RCC 7860 (cell line): ENCODE results near the gene TNFSF9.
"Not testable (repeated sequence)": the region's sequence is repeated elsewhere in the genome, so short reads cannot be mapped to it uniquely, and the experiment has no call there.

ENCODE experiments used
- DNase-seq: peaks from one replicate; pipeline ENCODE4 v3.0.0-alpha.2; 2015; ENCODE audit warnings: low spot score
- FAIRE-seq: peaks from 2 replicates; lab custom pipeline; 2012; peaks lifted over from hg19 to GRCh38; lab: Jason Lieb, UNC

The TNFSF9 gene

DNA sequence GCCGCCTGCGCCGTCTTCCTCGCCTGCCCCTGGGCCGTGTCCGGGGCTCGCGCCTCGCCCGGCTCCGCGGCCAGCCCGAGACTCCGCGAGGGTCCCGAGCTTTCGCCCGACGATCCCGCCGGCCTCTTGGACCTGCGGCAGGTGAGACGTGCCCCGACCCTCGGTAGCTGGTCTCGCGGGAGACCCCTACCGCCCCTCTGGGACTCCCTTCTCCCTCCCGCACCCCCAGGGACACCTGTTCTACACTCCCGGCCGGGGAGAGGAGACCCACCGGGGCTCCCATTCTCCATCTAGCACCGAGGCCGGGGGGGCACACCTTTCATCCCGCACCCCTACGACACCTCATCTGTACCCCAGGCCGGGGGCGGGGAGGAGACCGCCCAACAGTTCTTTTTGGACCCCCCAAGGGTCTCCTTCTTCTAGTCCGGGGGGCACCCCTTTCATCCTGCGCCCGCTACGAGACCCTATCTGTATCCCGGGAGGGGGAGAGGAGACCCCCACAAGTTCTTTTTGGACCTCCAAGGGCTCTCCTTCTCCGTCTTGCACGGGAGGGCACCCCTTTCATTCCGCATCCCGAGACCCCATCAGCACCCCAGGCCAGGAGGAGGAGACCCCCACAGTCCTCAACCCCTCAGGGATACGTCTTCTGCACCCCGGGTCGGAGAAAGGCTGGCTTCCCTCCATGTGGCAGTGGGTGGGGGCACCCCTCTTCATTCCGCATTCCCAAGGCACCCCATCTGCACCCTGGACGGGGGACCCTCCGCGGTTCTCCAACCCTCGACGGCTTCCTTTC lies 533 bp downstream of the TNFSF9 start:
- FAIRE-seq = no peak
- no peak for DNase-seq

DNA sequence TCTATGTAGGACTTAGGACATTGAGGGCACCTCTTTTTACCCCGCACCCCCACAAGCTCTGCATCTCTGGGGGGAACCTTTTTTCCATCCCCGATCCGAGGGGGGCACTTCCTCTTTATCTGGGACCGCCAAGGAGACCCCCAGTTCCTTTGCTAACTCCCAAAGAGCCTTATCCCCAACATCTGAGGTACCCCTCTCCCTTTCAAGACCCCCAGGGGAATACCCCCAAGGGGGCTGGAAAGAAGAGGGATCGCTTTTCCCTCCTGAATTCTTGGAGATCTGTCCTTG lies 1.1 kb downstream of the TNFSF9 start:
- no peak for FAIRE-seq
- DNase-seq = no peak

GRCh38 chr19:6532244-6532999 lies 1.6 kb downstream of the TNFSF9 start:
- FAIRE-seq (no peak), DNase-seq (no peak)

DNA sequence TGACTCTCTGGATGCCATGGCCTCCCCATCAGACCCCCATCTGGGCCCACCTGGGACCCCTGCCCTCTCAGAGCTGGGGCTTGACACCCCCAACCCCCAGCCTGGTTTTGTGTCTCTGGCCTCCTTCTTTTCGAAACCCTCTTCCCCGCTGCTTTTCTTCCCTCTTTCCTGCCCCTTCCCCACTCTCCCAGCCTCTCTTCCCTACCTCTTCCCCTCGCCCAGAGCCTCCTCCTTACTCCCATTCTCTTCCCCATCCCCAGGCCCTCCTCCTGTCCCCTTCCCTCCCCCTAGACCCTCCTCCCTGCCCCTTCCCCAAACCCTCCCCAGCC lies 2.1 kb downstream of the TNFSF9 start:
- FAIRE-seq = no peak
- no peak for DNase-seq

DNA sequence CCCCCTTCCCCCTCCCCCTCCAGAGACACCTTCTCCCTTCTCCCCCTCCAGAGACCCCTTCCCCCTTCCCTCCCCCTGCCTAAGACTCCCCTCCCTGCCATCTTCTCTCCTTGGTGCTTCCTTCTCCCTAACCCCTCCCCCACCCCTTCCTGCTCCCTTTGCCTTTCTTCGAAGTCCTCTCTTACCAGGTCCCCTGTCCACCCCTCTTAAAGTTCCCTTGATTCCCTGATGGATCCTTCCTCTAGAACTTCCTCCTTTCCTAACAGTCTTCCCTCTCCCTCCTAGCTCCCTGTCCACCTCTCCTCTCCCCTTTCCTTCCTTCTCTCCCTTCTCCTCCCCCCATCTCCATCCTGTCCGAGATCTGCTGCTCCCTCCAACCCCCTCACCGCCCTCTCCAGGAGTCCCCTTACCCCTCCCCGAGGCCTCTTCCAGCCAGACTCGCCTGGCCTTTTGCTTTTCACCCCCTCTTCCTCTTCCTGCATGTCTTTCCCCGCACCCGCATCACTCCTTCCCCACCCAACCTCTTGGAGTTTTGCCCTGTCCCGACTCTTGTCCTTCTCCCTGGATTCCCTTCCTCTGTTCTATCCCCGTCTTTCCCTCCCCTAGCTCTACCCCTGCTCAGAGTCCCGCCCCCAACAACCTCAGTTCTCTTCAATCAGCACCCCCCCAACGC lies 3.1 kb downstream of the TNFSF9 start:
- no peak for FAIRE-seq
- no peak for DNase-seq

- FAIRE-seq (no peak), DNase-seq (no peak)
Observed at GRCh38 chr19:6534451-6535093, 3.7 kb downstream of the TNFSF9 start.

- FAIRE-seq (no peak), DNase-seq (no peak)
Observed at GRCh38 chr19:6535558-6536137, 4.8 kb downstream of the TNFSF9 start.

GRCh38 chr19:6539514-6539913 lies 8.7 kb downstream of the TNFSF9 start:
- DNase-seq (no peak), FAIRE-seq (no peak)

- FAIRE-seq (no peak), DNase-seq (peak; percentile 48)
Observed at GRCh38 chr19:6540918-6541689, 10.3 kb downstream of the TNFSF9 start.

- no peak for FAIRE-seq
- DNase-seq = no peak
Observed at GRCh38 chr19:6543866-6544347, 13.1 kb downstream of the TNFSF9 start.

GRCh38 chr19:6550679-6551078 lies 19.9 kb downstream of the TNFSF9 start:
- FAIRE-seq, DNase-seq: not testable (repeated sequence)

- no peak for FAIRE-seq
Observed at GRCh38 chr19:6551091-6551490, 20.3 kb downstream of the TNFSF9 start.

DNA sequence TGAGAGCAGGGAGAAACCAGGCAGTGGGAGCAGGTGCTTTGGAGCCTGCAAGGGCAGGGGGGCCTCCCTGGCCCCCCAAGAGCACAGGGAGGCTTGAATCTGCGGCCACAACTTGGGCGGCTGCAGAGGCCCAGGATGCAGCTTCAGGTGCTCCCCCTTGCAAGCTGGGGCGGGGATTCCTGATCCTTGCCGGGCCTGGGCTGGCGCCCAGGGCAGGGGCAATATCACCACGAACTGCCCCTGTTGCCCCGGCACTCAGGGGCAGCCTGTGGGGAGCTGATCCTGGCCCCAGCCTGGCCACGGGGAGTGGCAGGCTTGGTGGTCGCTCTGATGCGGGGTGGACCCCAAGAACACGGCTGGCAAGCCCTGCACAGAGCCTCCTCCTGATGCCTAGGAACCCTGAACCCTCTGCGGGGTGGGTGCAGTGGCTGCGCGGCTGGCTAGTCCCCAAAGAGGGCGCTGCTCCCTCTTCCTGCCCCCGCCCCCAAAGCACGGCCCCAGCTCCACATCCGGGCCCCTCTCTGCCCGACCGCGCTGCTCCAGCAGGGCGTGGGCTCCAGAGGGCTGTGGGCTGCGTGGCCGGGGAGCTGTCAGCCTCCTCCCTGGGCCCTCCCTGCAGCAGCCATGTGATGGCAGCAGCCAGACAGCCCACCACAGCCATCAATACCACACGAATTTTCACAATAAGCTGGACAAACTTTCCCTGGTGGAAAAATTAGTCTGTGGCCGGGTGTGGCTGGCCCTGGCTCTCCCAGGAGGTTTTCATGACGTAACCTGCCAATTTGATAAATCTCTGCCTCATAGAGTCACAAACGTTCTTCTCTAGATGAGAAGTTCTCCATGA lies 21.0 kb downstream of the TNFSF9 start:
- FAIRE-seq (no peak), DNase-seq (no peak)

More at GRCh38 chr19:6551091-6551490, 20.3 kb downstream of the TNFSF9 start:
- no peak for DNase-seq

- no peak for DNase-seq
- no peak for FAIRE-seq
Observed at GRCh38 chr19:6556043-6556449, 25.2 kb downstream of the TNFSF9 start.

DNA sequence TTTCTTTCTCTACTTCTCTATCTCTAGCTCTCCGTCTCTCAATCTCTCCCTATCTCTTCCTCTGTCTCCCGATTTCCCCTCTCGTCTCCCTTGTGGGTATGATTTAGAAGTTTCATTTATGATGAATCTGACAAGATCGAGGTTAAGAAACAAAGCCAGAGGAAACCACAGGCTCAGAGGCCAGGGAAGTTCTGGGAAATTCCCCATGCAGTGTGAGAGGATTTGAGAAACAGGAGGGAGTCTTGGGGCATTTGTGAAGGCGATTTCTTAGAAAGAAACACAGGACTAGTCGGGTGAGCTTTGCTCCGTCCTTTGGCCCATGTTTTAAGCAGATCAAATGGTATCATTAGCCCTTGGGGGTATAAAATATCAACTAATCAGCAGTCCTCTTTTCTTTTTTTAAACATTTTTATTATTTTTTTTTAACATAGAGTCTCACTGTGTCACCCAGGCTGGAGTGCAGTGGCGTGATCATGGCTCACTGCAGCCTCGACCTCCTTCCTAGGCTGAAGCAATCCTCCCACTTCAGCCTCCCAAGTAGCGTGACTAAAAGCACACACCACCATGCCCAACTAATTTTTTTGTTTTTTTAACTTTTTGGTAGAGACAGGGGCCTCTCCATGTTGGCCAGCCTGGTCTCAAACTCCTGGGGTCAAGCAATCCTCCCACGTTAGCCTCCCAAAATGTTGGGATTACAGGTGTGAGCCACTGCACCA lies 25.8 kb downstream of the TNFSF9 start:
- peak; percentile 93 for FAIRE-seq
- DNase-seq = peak; percentile 70

DNA sequence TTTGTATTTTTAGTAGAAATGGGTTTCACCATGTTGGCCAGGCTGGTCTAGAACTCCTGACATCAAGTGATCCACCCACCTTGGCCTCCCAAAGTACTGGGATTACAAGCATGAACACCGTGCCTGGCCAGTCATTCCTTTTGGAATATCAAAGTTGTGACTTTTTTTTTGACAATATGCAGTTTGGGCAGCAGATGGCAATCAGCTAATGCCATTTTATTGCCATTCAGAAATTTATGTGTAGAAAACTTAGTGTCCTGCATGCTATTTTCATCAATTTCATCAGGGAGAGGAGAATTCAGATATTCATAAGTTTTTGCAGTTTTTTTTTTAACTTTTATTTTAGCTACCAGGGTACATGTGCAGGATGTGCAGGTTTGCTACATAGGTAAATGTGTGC lies 31.6 kb downstream of the TNFSF9 start:
- FAIRE-seq, DNase-seq: not testable (repeated sequence)

DNA sequence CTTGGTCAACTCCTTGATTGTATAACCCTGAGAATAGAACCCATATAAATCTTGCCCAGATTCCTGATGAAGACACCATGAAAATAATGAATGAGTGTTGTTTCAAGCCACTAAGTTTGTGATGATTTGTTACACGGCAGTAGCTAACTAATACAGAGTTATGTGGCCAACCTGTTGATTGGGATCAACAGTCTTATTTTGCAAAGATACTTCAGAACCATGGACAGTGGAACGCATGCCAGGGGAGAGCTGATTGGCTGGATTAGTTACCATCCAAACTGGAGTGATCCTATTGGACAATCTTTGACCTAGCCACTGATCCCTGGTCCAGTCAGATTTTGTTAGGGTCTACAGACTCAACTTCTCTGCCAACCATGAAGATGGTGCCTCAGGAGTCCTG lies 33.6 kb downstream of the TNFSF9 start:
- DNase-seq (no peak), FAIRE-seq (no peak)

- DNase-seq, FAIRE-seq: not testable (repeated sequence)
Observed at GRCh38 chr19:6566727-6567126, 35.9 kb downstream of the TNFSF9 start.
